Measurements from ENCODE around the gene MTHFSD. TPM values are rescaled to one million over a fixed set of nuclear protein-coding genes. Genes with fewer than 3 reads are reported as not detected.

The MTHFSD gene
- total RNA-seq, 2 experiments from 2014 or later, result 20.7 to 22.5 TPM

DNA sequence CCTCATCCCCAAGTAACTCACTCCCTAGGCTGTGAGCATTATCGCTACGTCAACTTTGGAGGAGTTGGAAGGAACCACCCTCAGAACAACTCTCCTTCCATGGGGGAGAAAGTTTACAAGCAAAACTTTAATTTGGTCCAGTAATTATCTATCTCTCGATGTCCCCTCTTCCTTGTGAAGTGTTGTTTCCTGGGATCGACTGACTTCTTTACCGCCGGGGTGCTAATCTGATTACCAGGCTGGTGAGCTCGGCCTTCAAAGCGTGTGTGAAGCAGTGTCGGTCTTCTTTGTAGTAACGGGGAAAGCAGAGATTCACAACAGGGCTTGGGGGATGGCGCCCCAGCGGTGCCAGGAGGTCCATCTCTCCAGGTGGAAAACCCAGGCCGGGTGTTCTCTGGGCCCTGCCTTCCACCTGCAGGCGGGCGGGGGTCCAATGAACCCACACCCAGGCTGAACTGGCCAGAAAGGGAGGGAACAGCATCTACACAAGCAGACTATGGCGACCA lies 59.2 kb downstream of the MTHFSD start:
- no peak for DNase-seq
- no peaks in the 10 kb centered on the region for H3K9me3 Mint-ChIP-seq
- H3K27me3 Mint-ChIP-seq, result peaks cover 96% of the 10 kb centered on the region
- peaks cover 9% of the 10 kb centered on the region for H3K4me1 Mint-ChIP-seq
- H3K27ac Mint-ChIP-seq, result no peak overlapping the region
- H3K4me3 Mint-ChIP-seq, result no peak overlapping the region
- no peaks in the 10 kb centered on the region for H3K36me3 Mint-ChIP-seq

DNA sequence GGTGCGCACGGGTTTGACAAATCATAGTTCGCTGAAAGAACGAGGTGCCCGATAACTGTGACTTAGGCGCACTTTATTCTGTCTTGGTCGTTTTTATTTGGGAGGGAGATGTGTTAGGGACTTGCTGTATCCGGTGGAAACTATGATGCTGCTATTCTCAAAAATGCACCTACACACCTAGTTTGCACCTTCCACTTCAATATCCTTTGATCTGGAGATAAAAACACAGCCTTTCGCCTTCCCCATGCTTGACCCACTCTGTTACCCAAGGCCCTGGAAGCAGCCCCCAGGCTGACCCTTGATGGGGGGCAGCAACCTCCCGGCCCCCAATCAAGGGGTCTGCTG lies 59.7 kb downstream of the MTHFSD start:
- Mint-ChIP-seq H3K27ac (no peak overlapping the region), H3K36me3 (no peaks in the 10 kb centered on the region), H3K4me3 (no peak overlapping the region), H3K27me3 (peaks cover 96% of the 10 kb centered on the region), H3K9me3 (no peaks in the 10 kb centered on the region), H3K4me1 (peaks cover 9% of the 10 kb centered on the region)
- DNase-seq, result no peak

DNA sequence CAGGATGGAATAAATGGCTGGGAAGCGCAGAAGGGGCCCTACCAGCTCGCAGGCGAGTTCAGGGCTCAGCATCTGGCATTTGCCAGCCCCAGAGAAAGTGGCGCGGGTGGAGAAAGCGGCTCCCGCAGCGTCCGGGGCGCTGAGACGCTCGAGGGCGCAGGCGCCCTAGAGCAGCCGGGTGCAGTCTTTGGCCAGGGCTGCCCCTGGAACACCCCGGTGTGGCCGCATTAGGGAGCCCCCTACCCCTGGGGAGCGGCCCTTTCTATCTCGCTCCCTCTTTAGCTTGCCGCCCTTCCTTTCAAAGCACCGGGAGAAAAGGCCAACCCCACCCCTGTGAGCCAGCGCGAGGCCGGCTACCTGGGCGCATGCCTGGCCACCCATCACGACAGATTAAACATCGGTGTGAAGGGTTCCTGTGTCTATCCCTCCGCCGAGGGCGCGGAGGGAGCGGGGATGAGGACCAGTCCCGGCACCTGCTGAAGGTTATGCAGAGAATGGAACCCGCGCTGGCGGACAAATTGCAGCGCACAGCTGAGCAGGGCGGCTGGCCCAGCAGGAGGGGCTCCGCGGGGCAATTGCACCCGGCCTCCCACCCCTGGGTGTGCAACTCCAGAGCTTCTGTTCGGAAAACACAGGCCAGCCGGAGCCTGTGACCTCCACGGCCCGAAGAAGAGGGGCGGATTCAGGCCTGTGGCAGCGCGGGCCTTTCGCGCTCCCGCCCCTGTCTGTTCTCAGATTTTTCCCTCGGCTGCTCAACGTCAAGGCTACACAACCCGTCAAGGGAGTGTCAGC lies 60.3 kb downstream of the MTHFSD start:
- H3K36me3 Mint-ChIP-seq, result no peaks in the 10 kb centered on the region
- peaks cover 96% of the 10 kb centered on the region for H3K27me3 Mint-ChIP-seq
- no peak for DNase-seq
- H3K4me3 Mint-ChIP-seq, result no peak overlapping the region
- H3K4me1 Mint-ChIP-seq, result peaks cover 9% of the 10 kb centered on the region
- no peak overlapping the region for H3K27ac Mint-ChIP-seq
- no peaks in the 10 kb centered on the region for H3K9me3 Mint-ChIP-seq

DNA sequence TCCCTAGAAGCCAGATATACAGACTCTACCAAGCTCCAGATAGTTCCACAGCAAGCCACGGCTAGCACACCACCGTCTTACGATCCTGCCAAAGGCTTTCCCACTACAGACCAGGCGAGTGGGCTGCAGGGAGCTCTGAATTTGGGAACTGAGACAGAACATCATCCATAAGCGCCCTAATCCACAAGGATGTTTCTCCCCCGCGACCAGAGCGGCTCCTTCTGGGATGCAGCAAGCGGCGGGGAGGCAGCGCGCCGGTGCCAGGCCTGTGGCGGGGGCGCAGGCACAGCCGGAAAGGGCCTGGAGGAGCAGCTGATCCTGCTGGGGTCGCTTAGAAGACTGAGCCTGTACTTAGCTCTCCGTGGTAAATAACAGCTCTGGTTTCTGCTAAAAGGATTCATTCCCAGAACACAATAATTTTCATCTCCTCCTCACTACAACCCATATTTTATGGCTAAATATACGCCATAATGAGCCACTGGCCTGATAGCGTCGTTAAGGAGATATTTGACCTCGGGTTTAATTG lies 60.9 kb downstream of the MTHFSD start:
- DNase-seq, result no peak
- no peak overlapping the region for H3K27ac Mint-ChIP-seq
- H3K27me3 Mint-ChIP-seq, result peaks cover 91% of the 10 kb centered on the region
- H3K36me3 Mint-ChIP-seq, result no peaks in the 10 kb centered on the region
- H3K4me1 Mint-ChIP-seq, result peaks cover 9% of the 10 kb centered on the region
- H3K4me3 Mint-ChIP-seq, result no peak overlapping the region
- no peaks in the 10 kb centered on the region for H3K9me3 Mint-ChIP-seq

DNA sequence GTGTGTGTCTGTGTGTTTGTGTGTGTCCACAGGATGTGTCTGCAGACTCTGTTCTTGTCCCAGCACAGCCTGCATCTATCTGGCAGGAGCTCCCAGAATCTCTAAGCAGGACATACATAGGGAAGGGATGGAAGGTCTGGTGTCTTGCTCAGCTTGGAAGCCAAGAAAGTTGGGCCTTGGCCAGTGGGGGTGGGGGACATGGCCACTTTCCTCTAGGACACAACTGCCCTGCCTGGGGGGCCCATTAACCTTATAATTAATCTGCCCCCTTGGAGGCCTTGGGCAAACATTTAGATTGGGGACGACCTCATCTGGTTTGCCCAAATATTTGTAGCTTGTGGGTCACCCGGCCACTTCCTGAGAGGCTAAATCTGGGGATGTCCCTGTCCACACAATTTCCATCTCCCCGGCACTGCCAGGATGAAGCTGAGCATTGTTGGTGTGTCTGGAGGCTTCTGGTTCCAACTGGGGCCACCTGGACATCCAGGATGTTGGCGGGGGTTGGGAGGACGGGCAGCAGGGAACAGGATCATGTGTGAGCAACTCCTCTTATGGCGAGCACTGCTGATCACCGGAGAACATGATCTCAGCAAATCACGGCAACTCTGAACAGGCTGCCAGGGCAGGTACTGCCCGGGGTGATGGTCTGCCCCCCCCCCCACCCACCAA lies 61.9 kb downstream of the MTHFSD start:
- Mint-ChIP-seq H3K4me3 (no peak overlapping the region), H3K9me3 (no peaks in the 10 kb centered on the region), H3K4me1 (peaks cover 8% of the 10 kb centered on the region), H3K27ac (no peak overlapping the region), H3K36me3 (no peaks in the 10 kb centered on the region), H3K27me3 (peaks cover 90% of the 10 kb centered on the region)
- DNase-seq, result no peak

DNA sequence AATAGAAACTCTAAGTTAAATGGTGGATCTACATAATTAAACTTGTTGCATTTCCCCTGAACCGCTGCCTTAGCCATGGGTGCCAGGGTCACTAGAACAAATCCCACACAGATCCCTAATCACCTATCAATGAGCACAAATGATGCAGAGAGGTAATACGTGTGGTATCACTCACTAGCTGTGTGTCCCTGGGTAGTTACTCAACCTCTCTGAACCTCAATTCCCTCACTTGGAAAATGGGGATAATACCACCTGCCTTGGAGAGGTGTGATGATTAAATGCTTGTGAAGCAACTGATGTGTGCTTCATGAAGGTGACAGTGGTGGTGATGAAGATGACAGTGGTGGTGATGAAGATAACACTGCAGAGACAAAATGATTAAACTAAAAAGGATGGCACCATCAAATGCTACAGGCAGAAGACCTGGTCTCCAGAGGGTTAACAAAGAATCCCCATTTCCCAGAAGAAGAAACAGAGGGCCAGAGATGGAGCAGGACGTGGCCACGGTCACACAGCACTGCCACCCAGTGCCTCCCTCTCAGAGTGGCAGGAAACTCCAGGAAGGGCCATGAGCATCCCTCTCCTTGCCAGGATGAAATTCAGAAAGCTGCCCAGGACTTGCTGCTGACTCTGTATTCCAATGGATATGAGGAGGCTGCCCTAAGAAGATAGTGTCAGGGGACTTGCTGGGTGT lies 62.6 kb downstream of the MTHFSD start:
- Mint-ChIP-seq H3K9me3 (no peaks in the 10 kb centered on the region), H3K27ac (no peak overlapping the region), H3K4me3 (no peak overlapping the region), H3K27me3 (peaks cover 87% of the 10 kb centered on the region), H3K4me1 (peaks cover 8% of the 10 kb centered on the region), H3K36me3 (no peaks in the 10 kb centered on the region)
- DNase-seq, result no peak

DNA sequence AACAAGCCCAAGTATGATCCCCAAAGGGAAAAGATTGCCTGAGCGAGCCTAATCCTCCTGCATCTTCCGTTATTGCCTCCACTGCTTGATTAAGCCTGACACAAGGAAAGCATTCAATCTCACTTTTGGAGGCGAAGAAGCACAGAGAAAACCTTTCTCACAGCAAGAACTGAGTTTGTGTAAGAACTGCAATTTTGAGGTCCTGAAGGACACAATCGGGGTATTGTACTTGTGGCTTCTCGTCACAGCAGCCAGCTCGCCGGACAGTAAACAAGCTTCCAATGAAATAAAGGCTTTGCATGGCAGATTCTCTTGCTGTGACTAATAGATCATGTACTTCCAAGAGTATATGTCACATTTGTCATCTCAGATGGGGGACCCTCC lies 63.4 kb downstream of the MTHFSD start:
- no peaks in the 10 kb centered on the region for H3K9me3 Mint-ChIP-seq
- no peak for DNase-seq
- no peak overlapping the region for H3K4me3 Mint-ChIP-seq
- peaks cover 8% of the 10 kb centered on the region for H3K4me1 Mint-ChIP-seq
- peaks cover 80% of the 10 kb centered on the region for H3K27me3 Mint-ChIP-seq
- H3K36me3 Mint-ChIP-seq, result no peaks in the 10 kb centered on the region
- no peak overlapping the region for H3K27ac Mint-ChIP-seq

DNA sequence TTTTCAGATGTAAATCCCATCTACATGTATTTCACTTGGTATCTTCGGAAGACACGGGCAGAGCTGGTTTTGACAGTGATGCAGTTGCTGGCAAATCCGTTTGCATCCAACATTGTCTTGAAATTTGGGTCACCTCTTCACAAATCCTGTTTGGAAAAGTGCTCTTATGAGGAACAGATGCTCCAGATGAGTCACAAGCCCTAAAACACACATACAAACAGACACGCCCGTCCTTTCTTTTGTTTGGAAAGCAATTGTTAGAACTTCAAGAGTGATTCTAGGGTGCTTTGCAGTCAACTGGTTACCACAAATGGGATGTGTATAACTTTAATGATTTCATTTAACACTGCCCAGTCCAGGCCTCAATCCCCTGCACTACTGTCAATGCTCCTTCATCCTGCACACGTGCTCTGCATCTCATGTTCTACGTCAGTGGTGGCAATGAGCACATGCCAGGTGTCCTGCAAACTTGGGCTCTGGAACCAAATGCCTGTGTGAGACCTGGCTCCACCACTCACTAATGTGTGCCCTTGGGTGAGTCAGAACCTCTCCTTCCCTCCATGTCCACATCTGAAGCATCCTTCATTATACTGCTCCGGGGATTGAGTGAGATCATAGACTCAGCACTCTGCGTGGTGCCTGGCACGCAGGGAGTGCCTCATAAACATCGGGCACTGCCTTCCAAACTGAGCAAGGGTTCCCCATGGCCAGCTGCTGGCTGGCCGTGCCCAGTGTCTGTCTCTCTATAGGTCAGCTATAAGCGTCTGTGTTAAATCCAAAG lies 64.0 kb downstream of the MTHFSD start:
- DNase-seq, result no peak
- Mint-ChIP-seq H3K36me3 (no peaks in the 10 kb centered on the region), H3K27me3 (peaks cover 74% of the 10 kb centered on the region), H3K4me3 (no peak overlapping the region), H3K27ac (no peak overlapping the region), H3K4me1 (peaks cover 6% of the 10 kb centered on the region), H3K9me3 (no peaks in the 10 kb centered on the region)

DNA sequence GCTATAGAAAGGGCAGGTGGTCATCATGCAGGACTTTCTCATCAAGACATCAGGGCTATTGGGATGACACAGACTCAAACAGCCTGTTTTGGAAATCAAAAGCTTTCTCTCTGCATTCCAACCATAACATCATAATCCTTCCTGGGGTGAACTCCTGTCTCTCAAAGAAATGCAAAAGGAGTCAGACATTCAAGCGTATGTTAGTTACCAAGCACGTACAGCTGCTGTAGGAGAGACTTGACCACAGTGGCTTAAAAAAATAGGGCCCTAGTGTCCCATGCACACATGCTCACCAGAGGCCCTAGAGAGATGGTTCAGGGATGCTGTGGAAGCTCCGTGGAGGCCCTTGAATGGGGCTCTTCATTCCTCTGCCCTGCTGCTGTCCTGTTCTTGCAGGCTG lies 69.3 kb downstream of the MTHFSD start:
- H3K9me3 Mint-ChIP-seq, result peaks cover 3% of the 10 kb centered on the region
- no peak overlapping the region for H3K27ac Mint-ChIP-seq
- no peaks in the 10 kb centered on the region for H3K36me3 Mint-ChIP-seq
- H3K4me3 Mint-ChIP-seq, result no peak overlapping the region
- H3K4me1 Mint-ChIP-seq, result no peaks in the 10 kb centered on the region
- peaks cover 37% of the 10 kb centered on the region for H3K27me3 Mint-ChIP-seq
- DNase-seq, result no peak

DNA sequence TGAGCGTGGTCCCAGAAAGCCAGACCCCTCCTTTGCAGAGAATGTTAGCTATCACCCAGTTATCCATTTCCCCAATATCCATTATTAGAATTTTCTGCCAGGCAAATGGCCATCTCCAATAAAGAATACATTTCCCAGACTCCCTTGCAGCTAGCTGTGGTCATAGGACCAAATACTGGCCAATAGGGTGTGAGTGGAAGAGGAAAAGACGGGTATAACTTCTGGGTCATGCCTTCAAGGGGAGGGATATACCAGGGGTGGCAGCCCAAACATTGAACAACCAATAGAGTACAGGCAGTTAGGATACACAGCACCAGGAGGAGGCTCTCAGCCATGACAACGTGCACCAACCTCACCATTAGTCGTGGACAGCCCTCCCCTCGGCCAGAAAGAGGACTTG lies 70.8 kb downstream of the MTHFSD start:
- Mint-ChIP-seq H3K9me3 (peaks cover 3% of the 10 kb centered on the region), H3K4me3 (no peak overlapping the region), H3K36me3 (no peaks in the 10 kb centered on the region), H3K27ac (no peak overlapping the region), H3K4me1 (no peaks in the 10 kb centered on the region), H3K27me3 (peaks cover 30% of the 10 kb centered on the region)
- no peak for DNase-seq

DNA sequence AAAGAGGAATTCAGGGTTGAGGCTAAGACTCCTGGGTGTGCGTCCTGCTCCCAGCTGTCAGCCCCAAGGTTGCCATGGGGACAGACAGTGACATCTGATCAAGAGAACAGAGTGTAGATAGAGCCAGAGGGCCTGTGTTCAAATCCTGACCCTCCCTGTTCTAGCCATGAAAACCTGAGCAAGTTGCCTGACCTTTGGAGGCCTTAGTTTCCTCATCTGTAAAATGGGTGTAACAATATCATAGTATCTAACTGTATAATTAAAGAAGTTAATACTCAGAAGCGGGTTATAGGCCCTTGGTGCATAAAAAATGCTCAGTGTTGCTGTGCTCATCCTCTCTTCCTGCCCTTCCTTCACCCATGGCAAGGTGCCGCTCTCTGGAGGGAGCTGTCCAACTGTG lies 73.4 kb downstream of the MTHFSD start:
- no peak overlapping the region for H3K4me3 Mint-ChIP-seq
- no peak overlapping the region for H3K27ac Mint-ChIP-seq
- DNase-seq, result no peak
- no peaks in the 10 kb centered on the region for H3K36me3 Mint-ChIP-seq
- no peaks in the 10 kb centered on the region for H3K4me1 Mint-ChIP-seq
- peaks cover 37% of the 10 kb centered on the region for H3K27me3 Mint-ChIP-seq
- H3K9me3 Mint-ChIP-seq, result peaks cover 3% of the 10 kb centered on the region

DNA sequence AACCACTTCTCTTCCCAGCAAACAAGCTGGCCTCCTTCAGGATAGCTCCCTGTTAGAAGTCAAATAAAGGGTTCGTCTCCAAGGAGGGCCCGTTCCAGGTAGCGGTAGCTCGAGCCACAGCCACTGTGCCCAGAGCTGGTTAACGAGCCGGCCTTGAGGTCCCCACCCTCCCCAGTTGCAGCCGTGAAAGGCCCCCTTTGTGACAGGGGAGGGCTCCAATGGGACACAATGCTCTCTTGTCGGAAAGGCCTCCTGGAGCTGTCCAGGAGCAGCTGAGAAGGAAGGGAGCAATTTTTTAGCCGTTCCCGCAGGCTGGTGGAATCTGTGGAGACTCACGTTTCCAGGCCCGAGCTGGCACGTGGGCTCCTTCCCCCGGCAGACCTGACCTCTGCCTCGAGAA lies 74.6 kb downstream of the MTHFSD start:
- peaks cover 3% of the 10 kb centered on the region for H3K9me3 Mint-ChIP-seq
- no peaks in the 10 kb centered on the region for H3K36me3 Mint-ChIP-seq
- H3K27me3 Mint-ChIP-seq, result peaks cover 37% of the 10 kb centered on the region
- no peak overlapping the region for H3K27ac Mint-ChIP-seq
- no peak overlapping the region for H3K4me3 Mint-ChIP-seq
- DNase-seq, result no peak
- no peaks in the 10 kb centered on the region for H3K4me1 Mint-ChIP-seq

Data from activated naive CD8-positive, alpha-beta T cell treated with anti-CD3 and anti-CD28 coated beads for 36 hours (primary cell).